Measurements from ENCODE around the gene TMEM239. TPM values are rescaled to one million over a fixed set of nuclear protein-coding genes. Genes with fewer than 3 reads are reported as not detected.

The TMEM239 gene
- polyA plus RNA-seq, 1 donor (not counting 4 experiments of a cell fraction or from before 2014, with no cell fraction given) = not detected

- Histone ChIP-seq H3K9ac (ENCODE audit: control insufficient read depth, extremely low read depth, insufficient read depth, low read length) (no peak overlapping the region), H3K4me2 (ENCODE audit: control insufficient read depth, extremely low read depth, insufficient read depth, low read depth, low read length) (no peak overlapping the region), H3K36me3 (ENCODE audit: control insufficient read depth in 2 of 2, extremely low read depth in 1 of 2, insufficient read depth in 2 of 2, low read length in 2 of 2) (no peaks in the 10 kb centered on the region), H3K9me1 (ENCODE audit: control insufficient read depth, extremely low read depth, insufficient read depth, low read length) (no peaks in the 10 kb centered on the region), H3K4me1 (ENCODE audit: control insufficient read depth, extremely low read depth, insufficient read depth, low read length) (peaks cover 6% of the 10 kb centered on the region), H3K9me3 (ENCODE audit: control insufficient read depth, low read depth, low read length) (no peaks in the 10 kb centered on the region), H2AFZ (ENCODE audit: control insufficient read depth, low read length) (no peak overlapping the region), H4K20me1 (ENCODE audit: control insufficient read depth, extremely low read depth, insufficient read depth, low read length) (no peaks in the 10 kb centered on the region), H3K27ac (ENCODE audit: control insufficient read depth, insufficient read depth, low read length) (no peak overlapping the region), H3K27me3 (ENCODE audit: control insufficient read depth, extremely low read depth, insufficient read depth, low read length) (no peaks in the 10 kb centered on the region), H3K4me3 (ENCODE audit: control insufficient read depth in 2 of 3, extremely low read depth in 1 of 3, insufficient read depth in 2 of 3, low read depth in 1 of 3, low read length in 3 of 3) (no peak overlapping the region), H3K79me2 (ENCODE audit: control insufficient read depth, insufficient read depth, low read length) (no peaks in the 10 kb centered on the region)
- TF ChIP-seq EZH2 (IDR thresholded peaks at IDR 0.05; ENCODE audit: low read length) = no peak
- no peak for TF ChIP-seq CTCF (optimal IDR thresholded peaks at IDR 0.05 in 1 of 3, IDR thresholded peaks at IDR 0.05 in 1 of 3, conservative IDR thresholded peaks at IDR 0.05 in 1 of 3; ENCODE audit: extremely low read depth in 1 of 3, insufficient read depth in 2 of 3, low read length in 3 of 3)
- dilution Hi-C loops (cut with MboI; ENCODE audit: extremely low pct_ligation_motif_present, low sequenced_read_pairs) = no loop called here
- FAIRE-seq = no peak
- DNase-seq (ENCODE audit: low read depth, low spot score) = no peak
These were observed 19.2 kb downstream of the TMEM239 start for GRCh38 chr20:2835331-2835796.

- Histone ChIP-seq H3K4me1 (ENCODE audit: control insufficient read depth, extremely low read depth, insufficient read depth, low read length) (peaks cover 6% of the 10 kb centered on the region), H3K27me3 (ENCODE audit: control insufficient read depth, extremely low read depth, insufficient read depth, low read length) (no peaks in the 10 kb centered on the region), H3K36me3 (ENCODE audit: control insufficient read depth in 2 of 2, extremely low read depth in 1 of 2, insufficient read depth in 2 of 2, low read length in 2 of 2) (no peaks in the 10 kb centered on the region), H3K9me3 (ENCODE audit: control insufficient read depth, low read depth, low read length) (no peaks in the 10 kb centered on the region), H3K27ac (ENCODE audit: control insufficient read depth, insufficient read depth, low read length) (no peak overlapping the region), H3K4me3 (ENCODE audit: control insufficient read depth in 2 of 3, extremely low read depth in 1 of 3, insufficient read depth in 2 of 3, low read depth in 1 of 3, low read length in 3 of 3) (no peak overlapping the region), H3K79me2 (ENCODE audit: control insufficient read depth, insufficient read depth, low read length) (no peaks in the 10 kb centered on the region), H3K9me1 (ENCODE audit: control insufficient read depth, extremely low read depth, insufficient read depth, low read length) (no peaks in the 10 kb centered on the region), H4K20me1 (ENCODE audit: control insufficient read depth, extremely low read depth, insufficient read depth, low read length) (no peaks in the 10 kb centered on the region), H3K9ac (ENCODE audit: control insufficient read depth, extremely low read depth, insufficient read depth, low read length) (no peak overlapping the region), H2AFZ (ENCODE audit: control insufficient read depth, low read length) (no peak overlapping the region), H3K4me2 (ENCODE audit: control insufficient read depth, extremely low read depth, insufficient read depth, low read depth, low read length) (no peak overlapping the region)
- TF ChIP-seq EZH2 (IDR thresholded peaks at IDR 0.05; ENCODE audit: low read length) = no peak
- no peak for TF ChIP-seq CTCF (optimal IDR thresholded peaks at IDR 0.05 in 1 of 3, IDR thresholded peaks at IDR 0.05 in 1 of 3, conservative IDR thresholded peaks at IDR 0.05 in 1 of 3; ENCODE audit: extremely low read depth in 1 of 3, insufficient read depth in 2 of 3, low read length in 3 of 3)
- no peak for DNase-seq (ENCODE audit: low read depth, low spot score)
- dilution Hi-C loops (cut with MboI; ENCODE audit: extremely low pct_ligation_motif_present, low sequenced_read_pairs) = no loop called here
- FAIRE-seq = no peak
These were observed 19.9 kb downstream of the TMEM239 start for GRCh38 chr20:2836035-2836434.

All from keratinocyte (primary cell).